Osteocyte (in vitro differentiated cells): ENCODE results near the gene PHF13. TPM values are rescaled to one million over a fixed set of nuclear protein-coding genes. Genes with fewer than 3 reads are reported as not detected.
A peak's percentile ranks its signal among the peaks of the same experiment; 100 is the strongest.

ENCODE experiments used
- DNase-seq: peaks from one replicate; pipeline ENCODE4 v3.0.0; 2021; ENCODE audit warnings: mixed read lengths; ENCODE audit not compliant: unreplicated experiment; ENCODE audit errors: extremely low spot score
- H3K27ac Mint-ChIP-seq: one replicate; pipeline ENCODE4 v1.8.0; 2021; ENCODE audit warnings: mild to moderate bottlenecking, mixed read lengths; ENCODE audit not compliant: unreplicated experiment
- H3K27me3 Mint-ChIP-seq: one replicate; pipeline ENCODE4 v1.8.0; 2021; ENCODE audit warnings: mixed read lengths; ENCODE audit not compliant: unreplicated experiment
- H3K36me3 Mint-ChIP-seq: one replicate; pipeline ENCODE4 v1.8.0; 2021; ENCODE audit warnings: mixed read lengths; ENCODE audit not compliant: unreplicated experiment
- H3K4me1 Mint-ChIP-seq: one replicate; pipeline ENCODE4 v1.8.0; 2021; ENCODE audit warnings: mixed read lengths; ENCODE audit not compliant: unreplicated experiment
- H3K4me3 Mint-ChIP-seq: one replicate; pipeline ENCODE4 v1.8.0; 2021; ENCODE audit warnings: mild to moderate bottlenecking, moderate library complexity, mixed read lengths; ENCODE audit not compliant: unreplicated experiment
- H3K9me3 Mint-ChIP-seq: one replicate; pipeline ENCODE4 v1.8.0; 2021; ENCODE audit warnings: mixed read lengths; ENCODE audit not compliant: unreplicated experiment
- CTCF ChIP-seq: fragments of 200-600 bp; sonication (generic); IDR thresholded peaks from 2 replicates; pipeline ENCODE4 v1.5.0; 2021; ENCODE audit warnings: antibody characterized with exemption, mild to moderate bottlenecking, moderate library complexity
- long read RNA-seq: library from polyadenylated mRNA; unstranded; transcript quantifications from one replicate; pipeline ENCODE4 v2.0.0, GENCODE V29; 2021
- total RNA-seq: library from RNA; stranded (reverse); gene quantifications from 2 replicates; pipeline ENCODE4 v1.2.1, GENCODE V29; 2021

Gene PHF13
- 24.0 and 28.9 TPM in 2 replicates for total RNA-seq
- long read RNA-seq, transcript PHF13-201 (4 exons, 3,681 nt): major isoform, 5 of 23 reads
- long read RNA-seq, partial matches to known transcripts: 18 of 23 reads
- long read RNA-seq, other reads (novel, unspliced or antisense): 0 of 23 reads

GRCh38 chr1:6613361-6614018, at the start of gene PHF13:
PHF13 (plus strand) TSS chr1:6613731; CDS start chr1:6614067, 336 bp downstream.
- H3K4me1 Mint-ChIP-seq: peaks cover 42% of the 10 kb centered on the region
- no peak for TF ChIP-seq CTCF
- peak within 1 kb of the TSS; percentile 86 for H3K4me3 Mint-ChIP-seq
- H3K27me3 Mint-ChIP-seq: no peaks in the 10 kb centered on the region
- peak; percentile 100 for DNase-seq
- H3K27ac Mint-ChIP-seq: peak within 1 kb of the TSS; percentile 90
- no peaks in the 10 kb centered on the region for H3K9me3 Mint-ChIP-seq
- H3K36me3 Mint-ChIP-seq: no peaks in the 10 kb centered on the region

GRCh38 chr1:6569033-6569432, 44.5 kb upstream of the PHF13 start:
- peaks cover 40% of the 10 kb centered on the region for H3K27me3 Mint-ChIP-seq
- H3K4me1 Mint-ChIP-seq: no peaks in the 10 kb centered on the region
- no peaks in the 10 kb centered on the region for H3K36me3 Mint-ChIP-seq
- H3K27ac Mint-ChIP-seq: no peak overlapping the region
- no peak for TF ChIP-seq CTCF
- no peak for DNase-seq
- H3K4me3 Mint-ChIP-seq: no peak overlapping the region
- no peaks in the 10 kb centered on the region for H3K9me3 Mint-ChIP-seq

- H3K4me3 Mint-ChIP-seq: no peak overlapping the region
- H3K36me3 Mint-ChIP-seq: no peaks in the 10 kb centered on the region
- H3K9me3 Mint-ChIP-seq: no peaks in the 10 kb centered on the region
- peaks cover 40% of the 10 kb centered on the region for H3K27me3 Mint-ChIP-seq
- H3K27ac Mint-ChIP-seq: no peak overlapping the region
- no peaks in the 10 kb centered on the region for H3K4me1 Mint-ChIP-seq
- no peak for DNase-seq
- TF ChIP-seq CTCF: no peak
These were observed 43.4 kb upstream of the PHF13 start for GRCh38 chr1:6570100-6570499.

- peaks cover 40% of the 10 kb centered on the region for H3K27me3 Mint-ChIP-seq
- H3K4me3 Mint-ChIP-seq: no peak overlapping the region
- TF ChIP-seq CTCF: no peak
- no peak overlapping the region for H3K27ac Mint-ChIP-seq
- H3K36me3 Mint-ChIP-seq: no peaks in the 10 kb centered on the region
- DNase-seq: no peak
- no peaks in the 10 kb centered on the region for H3K4me1 Mint-ChIP-seq
- H3K9me3 Mint-ChIP-seq: no peaks in the 10 kb centered on the region
These were observed 42.5 kb upstream of the PHF13 start for GRCh38 chr1:6570987-6571386.

GRCh38 chr1:6572653-6573383, 40.7 kb upstream of the PHF13 start:
- Mint-ChIP-seq H3K4me3 (no peak overlapping the region), H3K4me1 (no peaks in the 10 kb centered on the region), H3K9me3 (no peaks in the 10 kb centered on the region), H3K27ac (no peak overlapping the region), H3K36me3 (no peaks in the 10 kb centered on the region), H3K27me3 (peaks cover 39% of the 10 kb centered on the region)
- no peak for TF ChIP-seq CTCF
- no peak for DNase-seq
